ENCODE measurements around the gene PTPN18.
"Not testable (repeated sequence)": the region's sequence is repeated elsewhere in the genome, so short reads cannot be mapped to it uniquely, and the experiment has no call there.

PTPN18 gene

DNA sequence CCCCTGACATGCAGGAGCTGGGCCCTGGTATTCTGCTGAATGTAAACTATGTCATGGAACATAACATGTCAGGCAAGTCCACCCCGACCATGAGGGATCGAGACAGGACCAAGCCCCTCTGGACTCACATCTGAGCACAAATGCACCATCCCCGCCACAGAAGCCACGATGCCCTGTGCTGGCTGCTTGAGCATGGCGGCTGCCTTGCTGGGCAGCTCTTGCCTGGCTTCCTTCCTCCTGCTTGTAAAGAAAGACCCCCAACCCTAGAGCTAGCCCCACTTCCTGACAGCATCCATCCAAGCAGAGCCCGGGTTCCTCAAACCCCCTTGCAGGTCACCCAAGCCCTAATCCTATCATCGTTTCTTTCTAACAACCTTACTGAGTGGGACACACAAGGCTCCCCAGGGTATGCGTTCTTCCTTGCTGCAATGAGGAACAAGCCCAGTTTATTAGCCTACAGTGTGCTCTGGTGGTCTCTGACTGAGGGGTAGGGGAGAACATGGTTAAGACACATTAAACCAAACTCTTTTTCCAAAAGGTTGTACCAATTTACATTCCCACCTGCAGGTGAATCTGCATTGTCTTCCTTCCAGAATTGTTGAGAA is 26.6 kb downstream of the PTPN18 start:
- DNase-seq (ENCODE audit: low spot score): no peak

DNA sequence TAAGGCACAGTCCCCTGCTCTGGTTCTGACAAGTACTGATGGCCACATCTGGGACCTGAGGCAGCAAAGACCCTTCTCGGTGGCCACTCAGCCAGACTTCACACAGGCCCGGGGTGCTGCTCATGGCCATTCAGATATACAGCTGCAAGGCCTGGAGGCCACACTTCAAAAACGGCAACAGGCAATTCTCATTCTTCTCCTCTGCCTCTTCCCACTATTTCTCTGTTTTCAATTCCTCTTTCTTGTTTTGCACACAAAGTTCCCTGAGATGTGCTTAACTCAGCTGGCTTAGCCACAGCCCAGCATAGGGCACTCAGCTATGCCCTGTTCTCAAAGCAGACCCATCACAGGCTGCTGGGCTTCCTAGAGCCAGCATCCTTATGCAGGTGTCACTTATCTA is 29.9 kb downstream of the PTPN18 start:
- DNase-seq (ENCODE audit: low spot score): no peak

DNA sequence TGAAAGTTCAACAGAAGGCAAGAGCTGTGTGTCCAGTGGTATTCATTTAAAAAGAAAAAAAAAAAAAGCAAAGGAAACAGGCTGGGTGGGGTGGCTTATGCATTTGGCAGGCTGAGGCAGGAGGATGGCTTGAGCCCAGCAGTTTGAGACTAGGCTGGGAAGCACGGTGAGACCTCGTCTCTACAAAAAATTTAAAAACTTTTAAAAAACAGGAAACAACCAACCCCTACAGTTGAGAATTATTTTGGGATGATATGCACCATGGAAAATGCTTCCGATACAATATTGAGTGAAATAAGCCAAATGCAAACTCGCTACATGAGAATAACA is 31.2 kb downstream of the PTPN18 start:
- DNase-seq (ENCODE audit: low spot score): no peak

DNA sequence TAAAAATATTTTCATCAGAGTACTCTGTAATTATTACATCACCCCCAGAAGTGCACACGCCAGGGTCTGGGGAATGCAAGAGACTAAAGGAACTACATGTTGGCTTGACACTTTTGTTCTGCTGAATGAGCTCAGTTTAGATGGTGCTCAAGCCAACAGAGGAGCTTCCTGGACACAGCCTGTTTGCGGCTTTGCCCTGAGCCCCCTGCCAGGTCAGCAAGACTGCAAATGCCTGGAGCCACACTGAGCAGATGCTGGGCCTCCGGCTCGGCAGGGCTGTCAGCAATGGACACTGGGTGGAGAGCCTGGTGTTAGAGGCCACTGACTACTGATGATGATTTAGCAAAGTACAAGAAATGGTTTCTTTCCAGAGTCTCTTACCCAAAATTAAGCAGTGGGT is 31.9 kb downstream of the PTPN18 start:
- DNase-seq (ENCODE audit: low spot score): no peak

DNA sequence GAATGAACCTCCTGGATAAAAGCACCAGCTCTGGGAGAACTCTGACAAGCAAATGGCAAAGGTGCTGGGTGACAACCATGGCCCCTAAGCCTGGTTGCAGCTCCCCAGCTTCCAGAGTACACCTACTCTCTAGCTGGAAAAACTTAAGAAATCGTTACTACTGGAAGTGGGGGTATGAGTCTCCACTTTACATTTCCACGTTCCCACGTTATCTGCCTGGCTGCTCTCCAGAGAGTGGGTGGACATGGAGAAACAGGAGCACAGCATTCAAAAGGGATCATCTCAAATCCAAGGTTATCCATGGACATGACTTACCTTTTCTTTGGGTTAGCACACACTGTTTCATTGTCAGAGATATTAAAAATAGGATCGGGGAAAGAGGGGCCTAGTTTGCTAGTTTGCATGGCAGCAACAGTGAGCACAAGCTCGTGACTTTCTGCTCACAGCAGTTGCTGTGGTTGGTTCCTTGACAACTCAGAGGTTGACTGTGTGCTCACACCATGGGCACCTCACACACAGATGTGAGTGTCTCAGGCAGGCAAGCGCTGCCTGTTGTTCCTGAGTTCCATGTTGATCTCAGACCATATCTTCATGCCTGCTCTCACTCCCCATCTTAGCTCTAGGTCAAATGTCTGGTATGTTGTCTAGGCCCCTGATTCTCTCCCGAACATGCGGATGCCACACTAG is 32.5 kb downstream of the PTPN18 start:
- DNase-seq (ENCODE audit: low spot score): no peak

DNA sequence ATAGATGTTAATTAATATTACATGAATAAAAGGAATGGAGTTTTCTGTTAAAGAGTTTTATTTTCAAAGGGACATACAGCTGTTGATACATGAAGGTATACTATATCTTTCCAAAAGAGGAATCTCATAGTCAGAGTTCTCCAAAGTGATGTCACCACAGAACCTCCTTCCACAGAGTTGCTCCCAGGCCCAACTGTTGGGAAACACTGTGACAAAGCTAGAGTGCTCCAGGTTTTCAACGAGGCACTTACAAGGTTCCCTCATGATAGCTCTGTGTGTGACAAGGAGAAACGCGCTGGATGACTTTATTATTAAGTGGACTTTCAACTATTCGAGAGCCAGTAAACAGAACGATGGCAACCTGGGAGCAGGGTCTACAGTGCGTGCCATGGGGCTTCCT is 33.5 kb downstream of the PTPN18 start:
- no peak for DNase-seq (ENCODE audit: low spot score)

DNA sequence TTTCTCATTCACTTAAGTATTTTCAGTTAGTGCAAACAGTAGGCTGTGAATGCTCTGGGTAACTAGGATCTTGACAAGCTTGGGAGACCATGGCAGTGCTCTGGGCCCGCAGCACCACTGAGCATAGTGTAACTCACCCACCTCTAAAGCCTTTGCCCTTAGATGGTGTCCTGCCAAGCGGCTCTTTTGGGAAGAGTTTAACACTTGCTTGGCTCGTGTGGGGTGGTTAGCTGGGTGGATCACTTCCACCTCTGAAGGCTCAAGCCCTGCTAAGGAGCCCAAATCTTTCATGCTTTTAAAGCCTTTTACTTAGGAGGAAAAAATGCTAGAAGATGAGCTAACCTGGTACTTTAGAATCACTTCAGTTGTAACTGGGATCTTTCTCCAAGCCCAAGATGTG is 33.9 kb downstream of the PTPN18 start:
- no peak for DNase-seq (ENCODE audit: low spot score)

DNA sequence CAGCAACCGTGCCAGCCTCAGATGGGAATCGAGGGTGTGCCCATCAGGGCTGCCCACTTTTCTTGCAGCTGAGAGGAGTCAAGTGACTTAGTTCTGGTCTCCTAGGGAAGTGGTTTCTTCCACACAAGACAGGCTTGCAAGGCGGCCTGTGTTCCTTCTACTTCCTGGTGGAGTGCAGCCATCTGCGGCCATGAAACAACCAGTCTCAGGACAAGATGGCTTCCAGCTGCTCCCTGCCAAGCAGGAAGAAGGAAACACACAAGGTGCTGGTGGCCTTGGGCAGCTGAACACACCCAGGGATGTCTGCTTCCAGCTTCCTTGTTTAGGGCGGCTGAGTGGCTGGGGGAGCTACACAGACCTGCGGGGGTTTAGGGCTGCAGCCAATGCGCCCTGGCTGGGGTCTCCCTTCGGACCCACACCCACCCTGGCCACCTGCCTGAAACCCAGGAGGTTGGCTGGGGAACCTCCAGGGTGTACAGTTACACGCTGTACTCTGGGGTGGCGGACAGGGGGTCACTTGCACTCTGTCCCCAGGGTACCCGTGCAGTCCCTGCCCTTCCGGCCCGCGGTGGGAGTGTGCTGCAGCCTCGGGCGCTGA is 34.7 kb downstream of the PTPN18 start:
- DNase-seq (ENCODE audit: low spot score): no peak

DNA sequence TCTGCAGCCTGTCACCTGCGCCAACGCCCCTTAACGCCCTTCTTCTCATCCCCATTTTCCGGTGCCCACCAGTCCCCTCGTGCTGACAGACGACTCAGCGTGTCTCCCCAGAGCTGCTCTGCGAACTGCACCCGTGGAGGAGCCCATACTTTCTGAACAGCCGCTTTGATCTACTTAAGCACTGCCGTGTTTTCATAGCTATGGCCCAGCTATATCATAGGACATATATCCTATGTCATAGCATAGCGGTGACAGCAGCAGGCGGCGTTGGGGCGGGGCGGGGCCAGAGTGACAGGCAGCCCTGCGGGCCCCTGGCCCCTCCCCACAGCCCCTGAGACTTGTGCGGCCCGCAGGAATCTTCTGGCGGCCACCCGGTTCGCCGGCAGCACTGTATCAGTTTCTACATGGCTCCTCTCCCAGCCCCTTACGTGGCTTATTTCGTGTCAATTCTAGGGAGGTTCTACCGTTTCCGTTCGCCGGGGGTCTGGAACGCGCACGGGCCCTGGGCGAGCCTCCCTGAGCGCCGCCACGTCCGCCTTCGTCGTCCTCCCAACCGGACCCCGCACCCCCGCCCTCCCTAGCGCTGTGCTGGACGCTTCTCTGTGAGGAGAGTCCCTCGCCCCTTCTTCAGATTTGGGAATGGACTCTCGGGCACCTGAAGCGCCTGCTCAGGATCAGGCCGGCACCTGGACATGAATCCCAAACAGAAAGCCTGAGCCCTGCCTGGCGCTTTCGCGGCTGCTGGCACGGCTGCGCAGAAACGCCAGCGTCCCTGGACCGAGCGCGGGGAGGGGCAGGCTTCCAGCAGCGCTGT is 35.4 kb downstream of the PTPN18 start:
- peak; percentile 77 for DNase-seq (ENCODE audit: low spot score)

DNA sequence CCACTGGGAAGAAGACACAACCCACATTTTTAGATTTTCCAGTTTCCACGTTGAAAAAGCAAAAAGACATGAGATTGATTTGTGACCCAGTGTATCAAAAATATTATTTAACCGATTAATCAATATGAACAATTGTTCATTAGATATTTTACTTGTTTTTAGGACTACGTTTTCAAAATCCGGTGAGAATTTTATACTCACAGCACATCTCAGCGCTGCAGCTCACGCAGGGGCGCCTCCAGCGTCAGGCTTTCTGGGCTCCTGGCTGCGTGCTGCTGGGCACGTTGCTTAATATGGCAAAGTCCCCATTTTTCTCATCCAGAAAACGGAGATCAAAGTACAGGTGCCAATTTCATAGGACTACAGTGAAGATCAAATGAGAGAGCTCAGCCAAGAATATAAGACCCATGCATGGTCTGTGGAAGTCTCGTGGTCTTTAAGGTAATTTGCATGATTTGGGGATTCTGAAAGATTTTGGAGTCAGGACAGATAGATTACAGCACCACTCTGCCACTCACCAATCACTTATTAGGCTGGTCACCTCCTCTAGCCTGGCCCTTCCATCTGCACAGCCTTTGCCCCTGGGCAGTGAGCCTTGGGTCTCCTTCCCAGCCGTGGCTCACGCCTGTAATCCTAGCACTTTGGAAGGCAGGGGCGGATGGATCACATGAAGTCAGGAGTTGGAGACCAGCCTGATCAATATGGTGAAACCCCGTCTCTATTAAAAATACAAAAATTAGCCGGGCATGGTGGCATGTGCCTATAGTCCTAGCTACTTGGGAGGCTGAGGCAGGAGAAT is 36.2 kb downstream of the PTPN18 start:
- DNase-seq (ENCODE audit: low spot score): peak; percentile 44

DNA sequence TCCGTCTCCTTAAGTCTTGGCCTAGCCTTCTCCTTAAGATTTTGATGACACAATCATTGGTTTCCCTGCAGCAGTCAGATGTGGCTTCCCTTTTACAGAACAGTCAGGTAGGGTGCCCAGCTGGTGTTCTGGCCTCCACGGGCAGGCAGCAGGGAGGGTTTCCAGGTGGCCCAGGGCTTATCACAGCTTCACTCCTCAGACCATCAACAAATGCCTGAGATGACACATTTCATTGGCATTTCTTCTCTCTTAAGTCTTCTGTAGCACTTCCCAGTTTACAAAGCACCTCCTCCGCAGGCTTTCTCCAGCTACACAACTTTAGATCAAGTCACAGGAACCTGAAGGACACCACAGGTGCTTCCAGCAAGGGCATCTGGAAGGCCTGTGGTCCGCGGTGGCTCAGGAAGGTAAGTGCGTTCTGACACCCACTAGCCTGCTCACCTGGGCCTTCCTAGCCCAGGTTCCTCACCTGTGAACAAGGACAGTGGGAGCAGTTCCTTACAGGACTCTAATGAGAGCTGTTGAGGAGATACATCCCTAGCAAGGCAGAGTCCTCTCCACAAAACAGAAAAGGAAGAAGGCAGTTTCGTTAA is 37.6 kb downstream of the PTPN18 start:
- peak; percentile 55 for DNase-seq (ENCODE audit: low spot score)

DNA sequence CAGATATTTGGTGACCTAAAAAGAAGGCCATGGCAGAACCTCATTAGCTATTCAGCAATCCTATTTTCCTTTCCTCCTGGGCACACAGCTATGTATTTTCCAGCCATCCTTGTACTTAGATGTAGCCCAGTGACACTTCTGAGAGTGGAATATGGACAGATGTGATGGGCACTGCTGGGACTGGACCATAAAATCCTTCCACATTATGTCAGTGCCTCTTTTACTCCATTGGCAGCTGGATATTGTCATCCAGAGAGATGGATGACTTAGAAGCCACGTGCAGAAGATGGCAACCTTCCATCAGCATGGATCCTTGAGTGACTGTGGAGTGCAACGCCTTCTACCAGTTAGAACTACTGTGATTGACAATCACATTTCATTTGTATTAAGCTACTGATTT is 50.4 kb downstream of the PTPN18 start:
- DNase-seq (ENCODE audit: low spot score): not testable (repeated sequence)

DNA sequence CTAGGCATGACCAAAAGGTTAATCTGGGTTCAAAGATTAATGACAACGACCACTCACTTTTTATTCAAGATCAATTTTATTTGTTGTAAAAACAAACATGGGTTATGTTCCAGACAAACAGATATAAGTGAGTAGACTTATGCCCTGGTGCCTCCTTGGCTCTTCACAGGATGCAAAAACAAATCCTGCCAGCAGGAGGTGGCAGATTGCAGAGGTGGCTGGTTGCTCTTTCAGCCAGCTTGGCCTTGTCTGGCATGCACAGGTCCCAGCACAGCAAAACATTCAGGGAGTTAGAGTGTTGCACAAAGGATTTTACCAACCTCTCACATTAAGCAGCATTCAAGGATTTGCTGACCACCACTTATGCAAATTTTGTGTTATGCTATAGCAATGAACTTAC is 60.8 kb downstream of the PTPN18 start:
- DNase-seq (ENCODE audit: low spot score): not testable (repeated sequence)

DNA sequence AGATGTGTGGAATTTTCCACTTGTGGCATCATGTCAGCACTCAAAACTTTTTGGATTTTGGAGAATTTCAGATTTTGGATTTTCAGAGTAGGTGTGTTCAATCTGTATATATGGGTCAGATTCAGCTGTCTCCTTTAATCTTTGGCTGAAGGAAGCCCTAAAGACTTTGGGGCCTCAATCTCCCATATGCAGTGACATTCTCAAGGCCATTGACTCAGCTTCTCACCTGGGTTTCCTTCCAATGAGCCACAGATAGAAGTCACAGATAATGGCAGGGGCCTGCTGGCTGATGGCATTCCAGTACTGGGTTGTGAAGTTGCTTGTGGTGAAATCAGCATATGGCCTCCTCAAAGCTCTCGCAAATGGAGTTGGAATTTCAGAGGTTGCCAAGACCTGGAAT is 63.0 kb downstream of the PTPN18 start:
- DNase-seq (ENCODE audit: low spot score): not testable (repeated sequence)
